Effector CD8-positive, alpha-beta T cell (primary cell): Measurements from ENCODE around the gene ECHDC1.

Experiments used
- DNase-seq: peaks from one replicate; lab custom pipeline; 2025; lab: John Stamatoyannopoulos, UW

Gene ECHDC1

DNA sequence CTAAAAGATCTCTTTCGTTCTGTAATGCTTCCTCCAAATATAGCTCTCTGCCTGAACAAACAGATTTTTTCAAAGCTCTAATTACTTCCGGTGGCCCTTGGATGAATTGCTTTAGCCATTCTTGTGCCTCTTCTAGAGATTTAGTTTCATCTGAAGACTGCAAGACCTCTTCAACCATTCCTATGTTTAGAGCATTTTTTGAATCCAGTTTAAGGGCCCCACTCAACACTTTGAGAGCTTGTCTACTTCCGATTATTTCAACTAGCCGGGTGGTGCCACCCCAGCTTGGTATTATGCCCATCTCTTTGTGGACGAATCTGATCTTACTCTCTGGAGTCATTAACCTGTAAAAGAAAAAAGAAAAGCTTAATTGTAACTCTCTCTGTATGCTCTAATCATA lies 53.5 kb downstream of the ECHDC1 start:
- no peak for DNase-seq

DNA sequence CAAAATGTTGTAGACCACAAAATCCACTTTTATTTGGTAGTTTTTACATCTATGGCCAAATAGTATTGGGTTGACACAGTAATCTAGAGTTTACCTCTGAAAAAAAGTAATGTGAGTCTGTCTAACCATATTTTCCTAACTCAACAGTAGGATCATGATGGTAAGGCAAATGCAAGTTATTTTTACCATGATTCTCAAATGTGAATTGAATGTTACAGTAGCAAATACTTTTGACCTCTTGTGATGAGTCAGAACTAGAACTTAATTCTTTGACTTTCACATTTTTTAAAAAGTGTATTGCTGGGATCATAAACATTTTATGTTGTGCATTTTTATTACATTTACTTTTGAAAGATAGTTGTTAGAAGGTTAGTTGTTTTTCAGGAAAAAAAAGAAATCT lies 54.7 kb downstream of the ECHDC1 start:
- DNase-seq = no peak

- no peak for DNase-seq
Observed at GRCh38 chr6:127282184-127282583, 61.2 kb downstream of the ECHDC1 start.

- no peak for DNase-seq
Observed at GRCh38 chr6:127279815-127280214, 63.6 kb downstream of the ECHDC1 start.

DNA sequence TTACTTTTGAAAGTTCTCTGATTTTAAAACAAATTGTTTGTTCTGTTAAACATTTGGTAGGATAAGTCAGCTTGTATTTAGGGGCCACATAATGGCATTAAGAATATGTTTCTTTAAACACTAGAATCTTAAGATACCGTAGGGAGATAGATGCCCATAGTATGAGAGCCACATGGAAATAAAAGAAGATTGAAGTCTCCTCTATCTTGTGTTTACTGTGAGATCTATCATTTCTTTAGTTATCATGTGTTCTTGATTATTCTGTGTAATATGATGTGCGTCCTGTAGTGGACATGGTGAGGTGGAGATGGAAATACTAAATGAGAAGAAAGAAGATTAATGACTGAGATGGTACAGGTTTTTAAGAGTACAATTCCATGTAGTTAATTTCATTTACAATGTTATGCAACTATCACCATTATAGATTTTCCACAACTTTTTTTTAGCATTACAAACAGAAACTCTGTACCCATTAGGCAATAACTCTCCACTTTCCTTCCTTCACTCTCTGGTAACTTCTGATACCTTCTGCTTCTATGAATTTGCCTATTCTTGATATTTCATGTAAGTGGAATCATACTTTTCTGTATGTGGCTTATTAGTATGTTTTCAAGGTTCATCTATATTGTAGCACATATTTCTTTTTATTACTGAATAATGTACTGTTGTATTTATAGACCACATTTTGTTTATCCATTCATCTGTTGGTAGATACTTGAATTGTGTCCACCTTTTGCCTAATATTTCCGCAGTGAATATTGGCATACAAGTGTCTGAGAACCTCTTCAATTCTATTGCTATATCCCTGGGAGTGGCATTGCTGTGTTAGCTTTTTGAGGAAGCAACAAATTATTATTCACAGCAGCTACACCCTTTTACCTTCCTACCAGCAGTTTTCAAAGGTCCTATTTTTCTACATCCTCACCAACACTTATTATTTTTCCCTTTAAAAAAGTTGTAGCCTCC lies 65.2 kb downstream of the ECHDC1 start:
- DNase-seq = no peak

GRCh38 chr6:127276331-127276730 lies 67.1 kb downstream of the ECHDC1 start:
- no peak for DNase-seq

GRCh38 chr6:127273499-127273898 lies 69.9 kb downstream of the ECHDC1 start:
- no peak for DNase-seq

- DNase-seq = no peak
Observed at GRCh38 chr6:127272576-127272975, 70.8 kb downstream of the ECHDC1 start.

DNA sequence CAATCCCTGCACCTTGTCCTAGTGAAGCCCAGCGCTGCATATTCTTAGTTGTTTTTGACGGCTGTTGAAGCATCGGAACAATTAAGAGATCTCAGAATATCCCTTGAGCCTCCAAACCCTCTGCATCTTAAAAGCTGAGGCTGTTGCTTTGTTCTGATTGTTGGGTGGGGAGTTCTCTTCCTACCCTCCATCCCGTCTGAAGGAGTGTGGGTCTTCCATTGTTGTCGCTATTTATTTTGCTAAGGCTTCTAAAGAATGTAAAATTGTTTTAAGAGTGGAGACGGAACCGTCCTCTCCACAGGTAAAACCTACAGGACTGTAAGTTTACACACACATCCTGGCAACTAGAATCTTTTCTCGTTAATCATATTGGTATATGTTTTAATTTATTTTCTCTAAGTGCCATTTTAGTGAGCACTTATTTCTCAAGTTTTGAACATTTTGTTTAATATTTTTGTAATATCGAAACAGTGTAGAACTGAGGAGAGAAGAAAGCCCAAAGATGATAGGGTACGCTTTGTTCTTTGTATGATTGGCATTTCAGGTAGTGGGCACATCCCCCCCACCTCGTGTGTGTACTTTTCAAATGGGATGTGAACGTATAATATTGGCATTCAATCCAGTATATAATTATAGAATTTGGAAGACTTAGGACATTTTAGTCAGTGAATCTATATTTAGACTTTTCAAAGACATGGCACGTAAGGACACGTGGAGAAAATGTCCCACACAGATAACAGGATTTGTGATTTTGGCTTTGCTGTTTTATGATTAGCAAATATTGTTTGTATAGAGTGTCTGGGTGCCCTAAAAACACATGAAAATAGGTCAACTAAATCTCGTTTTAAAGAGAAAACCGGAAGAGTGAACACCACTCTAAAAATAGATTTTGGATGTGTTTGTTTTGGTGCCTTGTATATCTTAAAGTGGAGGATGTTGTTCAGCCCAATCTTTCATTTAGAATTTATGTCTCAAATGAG lies 75.5 kb downstream of the ECHDC1 start:
- DNase-seq = no peak

DNA sequence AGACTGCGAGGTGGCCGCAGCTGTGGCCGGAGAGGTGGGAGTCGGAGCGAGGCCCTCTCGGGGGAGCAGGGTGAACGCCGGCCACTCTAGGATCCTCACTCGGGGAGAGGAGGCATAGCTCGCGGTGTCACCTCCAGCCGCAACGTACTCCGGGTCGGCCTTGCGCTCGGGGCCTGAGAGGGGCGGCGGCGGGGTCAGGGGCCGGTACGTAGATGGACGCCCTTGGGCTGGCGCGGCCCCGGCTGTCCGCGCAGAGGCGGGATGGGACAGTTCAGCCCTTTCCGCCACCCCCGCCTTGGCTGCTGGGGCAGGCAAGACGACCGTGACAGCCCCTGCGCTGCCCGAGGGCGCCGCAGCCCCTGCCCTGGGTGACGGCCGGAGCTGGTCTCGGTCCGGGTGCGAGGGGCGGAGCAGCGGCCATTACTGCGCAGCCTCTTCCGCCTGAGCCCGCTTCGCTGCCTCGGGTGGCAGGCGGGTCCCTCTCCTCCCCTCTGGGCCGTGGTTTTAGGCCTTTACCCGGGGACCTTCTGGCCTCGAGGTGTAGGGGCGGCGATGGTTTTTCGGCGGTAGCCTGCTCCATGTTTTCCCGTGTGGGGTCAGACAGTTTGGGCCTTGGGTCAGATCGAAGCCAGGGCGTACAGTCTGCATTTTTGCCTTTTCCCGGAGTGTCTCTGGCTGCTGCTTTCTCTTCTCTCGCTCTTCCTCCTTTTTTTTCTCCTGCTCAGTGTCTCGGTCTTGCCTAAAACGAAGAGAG lies 76.3 kb downstream of the ECHDC1 start:
- DNase-seq = peak; percentile 14

GRCh38 chr6:127266178-127266891 lies 77.1 kb downstream of the ECHDC1 start, which contains the start of gene RNF146:
RNF146 (plus strand) TSS chr6:127266864; CDS start chr6:127280339, 13,475 bp downstream.
- peak; percentile 52 for DNase-seq

DNA sequence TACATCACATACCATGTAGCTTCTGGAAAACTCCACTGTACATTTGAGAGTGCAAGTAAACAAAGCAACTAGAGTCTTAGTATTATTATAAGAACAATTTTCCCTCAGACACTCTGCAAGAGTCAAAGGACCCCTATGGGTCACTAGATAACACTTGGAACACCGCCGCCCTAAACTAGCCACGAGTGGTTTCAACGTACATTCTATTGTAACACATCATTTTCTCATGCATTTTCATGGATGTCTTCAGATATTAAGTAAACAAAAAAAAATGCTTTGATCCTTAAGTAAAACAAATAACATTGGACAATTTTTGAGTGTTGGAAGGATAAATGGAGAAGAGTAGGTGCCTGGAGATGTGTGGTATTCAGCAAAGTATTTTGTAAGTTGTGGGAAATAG lies 79.9 kb downstream of the ECHDC1 start:
- no peak for DNase-seq

GRCh38 chr6:127262896-127263295 lies 80.5 kb downstream of the ECHDC1 start:
- DNase-seq = no peak

DNA sequence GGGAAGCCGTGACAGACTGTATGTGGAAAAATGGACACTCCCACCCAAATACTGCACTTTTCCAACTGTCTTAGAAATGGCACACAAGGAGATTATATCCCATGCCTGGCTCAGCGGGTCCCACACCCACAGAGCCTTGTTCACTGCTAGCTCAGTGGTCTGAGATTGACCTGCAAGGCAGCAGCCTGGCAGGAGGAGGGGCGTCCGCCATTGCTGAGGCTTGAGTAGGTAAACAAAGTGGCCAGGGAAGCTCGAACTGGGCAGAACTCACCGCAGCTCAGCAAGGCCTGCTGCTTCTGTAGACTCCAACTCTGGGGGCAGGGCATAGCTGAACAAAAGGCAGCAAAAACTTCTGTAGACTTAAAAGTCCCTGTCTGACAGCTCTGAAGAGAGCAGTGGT lies 88.1 kb downstream of the ECHDC1 start:
- no peak for DNase-seq

DNA sequence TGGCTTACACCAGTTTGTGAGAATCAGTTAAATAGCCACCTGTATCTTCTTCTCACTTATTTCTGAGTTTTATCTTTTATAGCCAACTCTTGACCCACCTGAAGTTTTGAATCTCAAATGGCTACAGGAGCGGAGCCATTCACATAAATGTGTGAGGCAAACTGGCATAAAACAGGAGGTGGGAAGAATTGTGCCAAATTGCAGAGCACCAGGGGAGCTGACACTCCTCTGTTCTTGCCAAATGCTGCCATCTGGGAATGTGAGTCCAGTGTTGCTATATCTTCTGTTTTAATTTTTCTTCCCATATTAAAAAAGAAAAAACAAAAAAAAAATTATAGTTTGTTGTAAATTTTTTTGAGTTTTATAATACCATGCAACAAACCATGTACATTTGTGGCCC lies 93.8 kb downstream of the ECHDC1 start:
- no peak for DNase-seq

GRCh38 chr6:127247114-127248096 lies 96.0 kb downstream of the ECHDC1 start:
- no peak for DNase-seq

DNA sequence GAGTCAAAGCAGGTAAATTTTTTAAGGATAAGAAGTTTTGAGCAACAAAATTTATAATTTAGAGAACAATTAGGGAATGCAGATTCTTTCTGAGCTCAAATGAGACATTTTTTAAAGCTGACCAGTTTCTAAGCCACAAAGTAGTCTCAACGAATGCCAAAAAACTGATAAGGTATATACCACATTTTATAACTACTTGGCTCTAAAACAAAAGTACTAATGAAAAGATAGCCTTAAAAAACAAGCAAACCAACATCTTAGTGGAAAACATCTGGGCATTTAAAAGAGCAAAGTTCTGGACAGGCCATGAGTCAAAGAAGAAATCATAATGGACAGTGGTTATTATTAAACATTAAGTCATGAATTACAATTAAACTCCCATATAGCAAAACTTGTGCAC lies 99.9 kb downstream of the ECHDC1 start:
- no peak for DNase-seq
